A673 (cell line): ENCODE results near the gene AOPEP. TPM values are rescaled to one million over a fixed set of nuclear protein-coding genes. Genes with fewer than 3 reads are reported as not detected.

Experiments used
- BruUV-seq: library from RNA; stranded (reverse); fragments of 400-500 nt; replicated peaks from 2 replicates; lab custom pipeline; 2021; lab: Mats Ljungman, UMichigan
- CTCF ChIA-PET: fragments of 300-600 bp; sonication (Branson Sonifier 250); formaldehyde crosslinking; loops from one replicate; lab custom pipeline; 2022; ENCODE audit warnings: antibody characterized with exemption; lab: Charles Lee
- POLR2A ChIA-PET: fragments of 300-600 bp; sonication (Branson Sonifier 250); formaldehyde crosslinking; loops from one replicate; lab custom pipeline; 2022; ENCODE audit warnings: antibody characterized with exemption; ENCODE audit not compliant: low non-redundant PET; lab: Charles Lee
- DNase-seq: peaks from one replicate; pipeline ENCODE4 v3.0.0-alpha.2; 2015; ENCODE audit warnings: low spot score
- H3K27ac ChIP-seq: fragments of 200-600 bp; sonication (generic); 2 replicates; pipeline ENCODE4 v1.5.1; 2016; ENCODE audit warnings: mixed run types, low read depth, mild to moderate bottlenecking, mixed read lengths, antibody characterized with exemption, low read length; ENCODE audit not compliant: poor library complexity, severe bottlenecking
- H3K27me3 ChIP-seq: fragments of 200-600 bp; sonication (generic); replicated peaks from 2 replicates; pipeline ENCODE4 v1.6.1; 2017; ENCODE audit warnings: mixed run types, low read depth, mild to moderate bottlenecking, mixed read lengths, antibody characterized with exemption, low read length; ENCODE audit not compliant: insufficient read depth, poor library complexity
- H3K36me3 ChIP-seq: fragments of 200-600 bp; sonication (generic); 2 replicates; pipeline ENCODE4 v1.6.1; 2016; ENCODE audit warnings: mixed run types, mild to moderate bottlenecking, mixed read lengths, antibody characterized with exemption, low read length; ENCODE audit not compliant: insufficient read depth, poor library complexity, severe bottlenecking
- H3K4me1 ChIP-seq: fragments of 200-600 bp; sonication (generic); 2 replicates; pipeline ENCODE4 v1.6.1; 2017; ENCODE audit warnings: mixed run types, mild to moderate bottlenecking, mixed read lengths, antibody characterized with exemption, low read length; ENCODE audit not compliant: insufficient read depth, poor library complexity, severe bottlenecking
- H3K4me3 ChIP-seq: fragments of 200-600 bp; sonication (generic); 2 replicates; pipeline ENCODE4 v1.5.1; 2016; ENCODE audit warnings: low read depth, mixed run types, mild to moderate bottlenecking, mixed read lengths, low read length; ENCODE audit not compliant: poor library complexity, severe bottlenecking
- H3K9me3 ChIP-seq: fragments of 200-600 bp; sonication (generic); 2 replicates; pipeline ENCODE4 v1.6.1; 2016; ENCODE audit warnings: mixed run types, low read depth, mild to moderate bottlenecking, mixed read lengths, antibody characterized with exemption, low read length; ENCODE audit not compliant: poor library complexity, severe bottlenecking
- CTCF ChIP-seq: fragments of 300-800, 200-600 bp; sonication (generic); conservative IDR thresholded peaks from 2 replicates; pipeline ENCODE4 v1.5.1; 2017; ENCODE audit warnings: low read depth, mild to moderate bottlenecking, antibody characterized with exemption, low read length, moderate library complexity, mixed read lengths
- EZH2 ChIP-seq: fragments of 200-600 bp; sonication (generic); IDR thresholded peaks from 2 replicates; pipeline ENCODE4 v1.6.1; 2017; ENCODE audit warnings: borderline replicate concordance, low read depth, mild to moderate bottlenecking, mixed read lengths, antibody characterized with exemption, low read length; ENCODE audit not compliant: poor library complexity, severe bottlenecking
- intact Hi-C: fragments of 100-400 bp; cut with micrococcal nuclease; formaldehyde crosslinking; loops from one replicate; pipeline ENCODE4 v1.10.0; 2022; ENCODE audit not compliant: unreplicated experiment
- total RNA-seq: library from RNA; stranded (reverse); gene quantifications from 2 replicates; pipeline ENCODE4 v1.2.3, GENCODE V29; 2021

Gene AOPEP
- total RNA-seq, 1 experiment from 2014 or later: 17.5 TPM

- intact Hi-C loops: no loop called here
- no peak for TF ChIP-seq EZH2
- no peak for TF ChIP-seq CTCF
- no TSS peak for BruUV-seq
- H3K36me3 ChIP-seq: no peaks in the 10 kb centered on the region
- no peak for DNase-seq
- no peak overlapping the region for H3K27ac ChIP-seq
- H3K27me3 ChIP-seq: no peaks in the 10 kb centered on the region
- no peak overlapping the region for H3K4me3 ChIP-seq
- no peaks in the 10 kb centered on the region for H3K9me3 ChIP-seq
- ChIA-PET POLR2A (no interaction called here), CTCF (no interaction called here)
- H3K4me1 ChIP-seq: peaks cover 25% of the 10 kb centered on the region
These were observed 249.0 kb downstream of the AOPEP start for GRCh38 chr9:94975480-94975879.

- peaks cover 26% of the 10 kb centered on the region for H3K4me1 ChIP-seq
These were observed 249.6 kb downstream of the AOPEP start for GRCh38 chr9:94976077-94976476.

GRCh38 chr9:94977416-94977815 is 250.9 kb downstream of the AOPEP start:
- Histone ChIP-seq H3K4me3 (no peak overlapping the region), H3K4me1 (peaks cover 26% of the 10 kb centered on the region), H3K27me3 (no peaks in the 10 kb centered on the region), H3K36me3 (no peaks in the 10 kb centered on the region), H3K9me3 (no peaks in the 10 kb centered on the region), H3K27ac (no peak overlapping the region)
- DNase-seq: no peak
- TF ChIP-seq CTCF (no peak), EZH2 (no peak)
- POLR2A ChIA-PET: no interaction called here
- BruUV-seq: no TSS peak
- CTCF ChIA-PET: no interaction called here
- intact Hi-C loops: no loop called here

More at GRCh38 chr9:94976077-94976476, 249.6 kb downstream of the AOPEP start:
- BruUV-seq: no TSS peak
- Histone ChIP-seq H3K36me3 (no peaks in the 10 kb centered on the region), H3K9me3 (no peaks in the 10 kb centered on the region), H3K4me3 (no peak overlapping the region), H3K27me3 (no peaks in the 10 kb centered on the region), H3K27ac (no peak overlapping the region)
- no peak for TF ChIP-seq CTCF
- no peak for TF ChIP-seq EZH2
- CTCF ChIA-PET: no interaction called here
- intact Hi-C loops: no loop called here
- no peak for DNase-seq
- POLR2A ChIA-PET: no interaction called here
